GM12874 (cell line): ENCODE results near the gene SORCS1.

Experiments
- CTCF ChIP-seq: IDR thresholded peaks from 2 replicates; pipeline ENCODE4 v1.5.1; 2011; ENCODE audit warnings: low read depth, mild to moderate bottlenecking, control low read depth, low read length, moderate library complexity; ENCODE audit not compliant: insufficient read depth

The SORCS1 gene

GRCh38 chr10:106655165-106655564 lies 509.3 kb downstream of the SORCS1 start:
- TF ChIP-seq CTCF, result no peak

- no peak for TF ChIP-seq CTCF
Observed at GRCh38 chr10:106652279-106652678, 512.2 kb downstream of the SORCS1 start.

GRCh38 chr10:106648534-106649481 lies 515.7 kb downstream of the SORCS1 start:
- TF ChIP-seq CTCF, result no peak

GRCh38 chr10:106643473-106643872 lies 521.0 kb downstream of the SORCS1 start:
- TF ChIP-seq CTCF, result no peak

GRCh38 chr10:106637873-106638272 lies 526.6 kb downstream of the SORCS1 start:
- TF ChIP-seq CTCF, result no peak

GRCh38 chr10:106636766-106637491 lies 527.6 kb downstream of the SORCS1 start:
- TF ChIP-seq CTCF, result no peak

- no peak for TF ChIP-seq CTCF
Observed at GRCh38 chr10:106635947-106636346, 528.6 kb downstream of the SORCS1 start.
